Astrocyte (in vitro differentiated cells and primary cell): ENCODE data around the gene RETREG3.

ENCODE experiments used
- CTCF ChIP-seq: IDR thresholded peaks from 2 replicates; pipeline ENCODE4 v1.5.1; 2011; ENCODE audit warnings: low read depth, mild to moderate bottlenecking, inconsistent platforms, low read length, moderate library complexity; ENCODE audit not compliant: insufficient read depth
- EZH2 ChIP-seq: IDR thresholded peaks from 2 replicates; pipeline ENCODE4 v1.6.1; 2012; ENCODE audit warnings: mild to moderate bottlenecking, low read length, inconsistent platforms; ENCODE audit not compliant: insufficient read depth

- TF ChIP-seq CTCF (no peak), EZH2 (no peak)
These were observed 40.6 kb downstream of the RETREG3 start for GRCh38 chr17:42568341-42569111.
